Erythroblast (primary cell): ENCODE measurements around the gene PDZK1IP1.

Source experiments
- GATA1 ChIP-seq: IDR thresholded peaks from 2 replicates; pipeline ENCODE4 v1.6.1; 2011; ENCODE audit warnings: low read depth, mild to moderate bottlenecking, control low read depth, low read length, moderate library complexity
- POLR2A ChIP-seq: IDR thresholded peaks from 2 replicates; pipeline ENCODE4 v1.6.1; 2011; ENCODE audit warnings: mild to moderate bottlenecking, low read length

DNA sequence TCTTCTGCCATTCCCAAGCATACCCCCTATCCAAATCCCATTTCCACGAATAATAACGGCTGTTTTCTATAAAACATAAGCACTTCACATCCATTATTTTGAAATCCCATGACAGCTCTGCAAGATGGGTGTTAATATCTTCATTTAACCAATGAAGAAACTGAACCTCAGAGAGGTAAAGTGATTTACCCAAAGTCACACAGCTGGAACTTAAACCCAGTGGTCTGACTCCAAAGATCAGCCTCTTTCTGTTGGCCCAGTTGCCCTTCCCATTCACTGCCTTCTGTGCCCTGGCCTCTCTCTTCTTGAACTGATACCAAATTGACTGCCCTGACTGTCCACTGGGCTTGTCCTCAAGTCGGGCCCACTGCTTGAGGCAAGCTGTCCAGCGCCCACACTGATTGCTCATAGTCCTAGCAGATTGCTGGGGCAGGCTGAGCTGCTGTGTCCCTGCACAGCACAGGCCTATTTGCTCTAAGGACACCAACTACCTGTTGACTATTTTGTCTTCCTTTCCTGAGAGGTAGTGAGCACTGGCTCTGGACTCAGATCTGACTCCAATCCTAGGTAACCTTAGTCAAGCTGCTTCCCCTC is 22.9 kb upstream of the PDZK1IP1 start:
- no peak for TF ChIP-seq POLR2A
- no peak for TF ChIP-seq GATA1
